HG03060 (cell line): ENCODE measurements around the gene SLC25A52.
"Not testable (repeated sequence)": the region's sequence is repeated elsewhere in the genome, so short reads cannot be mapped to it uniquely, and the experiment has no call there.

ENCODE experiments used
- ATAC-seq: cut with Tn5 transposase; IDR thresholded peaks from one replicate; pipeline ENCODE4 v1.9.1; 2021; ENCODE audit warnings: low read depth, moderate number of reproducible peaks; ENCODE audit not compliant: unreplicated experiment

Gene SLC25A52

GRCh38 chr18:31741097-31741735 is 19.5 kb downstream of the SLC25A52 start:
- ATAC-seq, result no peak

GRCh38 chr18:31740180-31740579 is 20.5 kb downstream of the SLC25A52 start:
- ATAC-seq, result no peak

- ATAC-seq, result no peak
Measured at GRCh38 chr18:31739651-31740050, 21.0 kb downstream of the SLC25A52 start.

GRCh38 chr18:31738460-31739407 is 21.9 kb downstream of the SLC25A52 start:
- ATAC-seq, result no peak

GRCh38 chr18:31736630-31737029 is 24.1 kb downstream of the SLC25A52 start:
- peak; percentile 84 for ATAC-seq

- ATAC-seq, result no peak
Measured at GRCh38 chr18:31731628-31732027, 29.1 kb downstream of the SLC25A52 start.

- ATAC-seq, result not testable (repeated sequence)
Measured at GRCh38 chr18:31729196-31729595, 31.5 kb downstream of the SLC25A52 start.

- ATAC-seq, result no peak
Measured at GRCh38 chr18:31723990-31724711, 36.5 kb downstream of the SLC25A52 start.

GRCh38 chr18:31723639-31723989 is 37.1 kb downstream of the SLC25A52 start:
- ATAC-seq, result no peak

GRCh38 chr18:31722369-31722957 is 38.2 kb downstream of the SLC25A52 start:
- ATAC-seq, result peak; percentile 95

- no peak for ATAC-seq
Measured at GRCh38 chr18:31721601-31722000, 39.1 kb downstream of the SLC25A52 start.

GRCh38 chr18:31720867-31721266 is 39.8 kb downstream of the SLC25A52 start:
- no peak for ATAC-seq

- ATAC-seq, result no peak
Measured at GRCh38 chr18:31719363-31720006, 41.2 kb downstream of the SLC25A52 start.

- no peak for ATAC-seq
Measured at GRCh38 chr18:31718386-31718785, 42.3 kb downstream of the SLC25A52 start.

- no peak for ATAC-seq
Measured at GRCh38 chr18:31716362-31716761, 44.3 kb downstream of the SLC25A52 start.

- no peak for ATAC-seq
Measured at GRCh38 chr18:31711365-31712172, 49.1 kb downstream of the SLC25A52 start.

- ATAC-seq, result no peak
Measured at GRCh38 chr18:31710826-31711225, 49.9 kb downstream of the SLC25A52 start.
